K562 (cell line): ENCODE measurements around the gene BTAF1. TPM values are rescaled to one million over a fixed set of nuclear protein-coding genes. Genes with fewer than 3 reads are reported as not detected.

ENCODE experiments used
- BACH1 ChIP-seq: fragments of 200-800 bp; sonication (Bioruptor generic); IDR thresholded peaks from 2 replicates; pipeline ENCODE4 v1.6.1; 2016; ENCODE audit warnings: missing genetic modification characterization, missing compliant biosample characterization
- DDX20 ChIP-seq: fragments of 450-650 bp; IDR thresholded peaks from 2 replicates; pipeline ENCODE4 v1.6.1; 2016; ENCODE audit warnings: missing genetic modification characterization, low read depth, mild to moderate bottlenecking, missing compliant biosample characterization, moderate library complexity
- DNMT1 ChIP-seq: fragments of 450-650 bp; IDR thresholded peaks from 2 replicates; pipeline ENCODE4 v1.6.1; 2016; ENCODE audit warnings: antibody characterized with exemption, mild to moderate bottlenecking
- E4F1 ChIP-seq: fragments of 250-450 bp; sonication (Bioruptor Pico); IDR thresholded peaks from 2 replicates; pipeline ENCODE4 v1.5.0; 2021; ENCODE audit warnings: mild to moderate bottlenecking, borderline replicate concordance
- ELF4 ChIP-seq: fragments of 450-650 bp; formaldehyde crosslinking; IDR thresholded peaks from 2 replicates; pipeline ENCODE4 v1.4.0; 2022; ENCODE audit warnings: missing genetic modification characterization
- ERF ChIP-seq: fragments of 450-650 bp; formaldehyde crosslinking; IDR thresholded peaks from 2 replicates; pipeline ENCODE4 v1.4.0; 2020; ENCODE audit warnings: mild to moderate bottlenecking, mixed read lengths
- GATA2 ChIP-seq: sonication (generic); formaldehyde crosslinking; IDR thresholded peaks from 2 replicates; pipeline ENCODE4 v1.4.0; 2020; ENCODE audit warnings: mild to moderate bottlenecking, missing genetic modification reagents
- GMEB1 ChIP-seq: fragments of 250-450 bp; sonication (Bioruptor Pico); IDR thresholded peaks from 2 replicates; pipeline ENCODE4 v1.4.0; 2020; ENCODE audit warnings: mild to moderate bottlenecking
- RAD21 ChIP-seq, 2 experiments: fragments of 250-450 bp in 1 of 2; fragments of 450-650 bp in 1 of 2; sonication (Bioruptor Pico) in 1 of 2; formaldehyde crosslinking in 1 of 2; IDR thresholded peaks in 1 of 2; conservative IDR thresholded peaks in 1 of 2; 2 replicates each; pipeline versions ENCODE4 v1.4.0 to v1.8.0; 2020 to 2022; ENCODE audit warnings: mild to moderate bottlenecking in 2 of 2, moderate library complexity in 1 of 2
- SMAD3 ChIP-seq: fragments of 450-650 bp; formaldehyde crosslinking; conservative IDR thresholded peaks from 2 replicates; pipeline ENCODE4 v1.4.0; 2020; ENCODE audit warnings: mild to moderate bottlenecking
- THRB ChIP-seq: fragments of 450-650 bp; formaldehyde crosslinking; conservative IDR thresholded peaks from 2 replicates; pipeline ENCODE4 v1.4.0; 2022; ENCODE audit warnings: mild to moderate bottlenecking, missing genetic modification characterization
- U2AF1 ChIP-seq: fragments of 200-400 bp; formaldehyde crosslinking; optimal IDR thresholded peaks from 2 replicates; pipeline ENCODE3; 2017; ENCODE audit warnings: mild to moderate bottlenecking, low read depth, low read length, moderate library complexity
- ZBTB34 ChIP-seq: fragments of 250-450 bp; sonication (Bioruptor Pico); IDR thresholded peaks from 2 replicates; pipeline ENCODE4 v1.8.0; 2021; ENCODE audit warnings: mild to moderate bottlenecking, moderate library complexity
- ZFP91 ChIP-seq: sonication (generic); formaldehyde crosslinking; IDR thresholded peaks from 2 replicates; pipeline ENCODE4 v1.8.0; 2022; ENCODE audit warnings: mild to moderate bottlenecking, missing genetic modification reagents
- ZNF134 ChIP-seq: fragments of 250-450 bp; sonication (Bioruptor Pico); conservative IDR thresholded peaks from 2 replicates; pipeline ENCODE4 v1.4.0; 2020
- ZNF146 ChIP-seq: IDR thresholded peaks from one replicate; pipeline ENCODE4 v1.6.1; 2018; ENCODE audit warnings: missing compliant biosample characterization; ENCODE audit not compliant: unreplicated experiment
- ZNF224 ChIP-seq: sonication (generic); formaldehyde crosslinking; IDR thresholded peaks from 2 replicates; pipeline ENCODE4 v1.8.0; 2022; ENCODE audit warnings: mild to moderate bottlenecking, missing genetic modification reagents
- ZNF23 ChIP-seq: fragments of 250-450 bp; sonication (Bioruptor Pico); IDR thresholded peaks from 2 replicates; pipeline ENCODE4 v1.4.0; 2020; ENCODE audit warnings: mild to moderate bottlenecking
- ZNF507 ChIP-seq: conservative IDR thresholded peaks from 2 replicates; pipeline ENCODE4 v1.6.1; 2017; ENCODE audit warnings: missing genetic modification characterization, missing compliant biosample characterization
- ZNF830 ChIP-seq: fragments of 250-450 bp; sonication (Bioruptor Pico); IDR thresholded peaks from 2 replicates; pipeline ENCODE4 v1.5.0; 2021; ENCODE audit warnings: mild to moderate bottlenecking
- polyA plus RNA-seq, 8 experiments: library from polyadenylated mRNA; depleted of rRNA in 4 of 8; stranded (reverse) in 5 of 8; unstranded in 3 of 8; fragments of >200 nt; fragmentation: Nextera tagmentation in 2 of 8; fragmentation: Illumina TruSeq in 1 of 8; extraction: Ambion mirVana in 2 of 8; extraction: Trizol in 1 of 8; gene quantifications; 2 replicates each; pipeline versions ENCODE4 v1.2.1 to v1.2.3, GENCODE V29; 2011 to 2014; ENCODE audit warnings: inconsistent platforms in 1 of 8, missing spikeins in 1 of 8
- total RNA-seq, 7 experiments: library from RNA; depleted of rRNA in 6 of 7; stranded (reverse); fragments of >200 nt in 6 of 7; fragmentation: Illumina TruSeq in 2 of 7; extraction: Trizol in 2 of 7; gene quantifications; 2 replicates each; pipeline versions ENCODE4 v1.2.1 to v1.2.3, GENCODE V29; 2011 to 2021; ENCODE audit warnings: low replicate concordance in 1 of 7

BTAF1 gene
- total and polyA plus RNA-seq, 9 of the 15 experiments (the other 6 are each of a cell fraction or from before 2014, with no cell fraction given): 6.6 to 70.7 (median 30.5) TPM

- TF ChIP-seq THRB (CRISPR knock-in tag) (no peak), GMEB1 (CRISPR knock-in tag) (no peak), BACH1 (no peak), GATA2 (CRISPR knock-in tag) (no peak), ZNF830 (no peak), RAD21 (CRISPR knock-in tag; conservative IDR thresholded peaks at IDR 0.05 in 1 of 2, IDR thresholded peaks at IDR 0.05 in 1 of 2) (no peak), ELF4 (CRISPR knock-in tag) (no peak), ZFP91 (CRISPR knock-in tag) (no peak), ZBTB34 (CRISPR knock-in tag) (no peak), ZNF224 (CRISPR knock-in tag) (no peak), DDX20 (tag) (no peak), DNMT1 (no peak), ZNF134 (CRISPR knock-in tag) (no peak), E4F1 (no peak), SMAD3 (no peak), ZNF146 (no peak), U2AF1 (no peak), ERF (no peak), ZNF23 (CRISPR knock-in tag) (no peak), ZNF507 (tag) (no peak)
These were observed 21.5 kb upstream of the BTAF1 start (continued) for GRCh38 chr10:91901784-91902677.
